Brain pericyte (primary cell): Measurements from ENCODE around the gene XPC.
"Not testable (repeated sequence)": the region's sequence is repeated elsewhere in the genome, so short reads cannot be mapped to it uniquely, and the experiment has no call there.

Experiments
- DNase-seq: peaks from one replicate; pipeline ENCODE4 v3.0.0-alpha.2; 2012; ENCODE audit warnings: low read depth, low spot score

XPC gene

GRCh38 chr3:14119651-14120050 lies 58.8 kb downstream of the XPC start:
- DNase-seq: no peak

- DNase-seq: peak; percentile 26
Measured at GRCh38 chr3:14118400-14119381, 59.7 kb downstream of the XPC start.

GRCh38 chr3:14117468-14118399 lies 60.7 kb downstream of the XPC start:
- DNase-seq: no peak

GRCh38 chr3:14113965-14114635 lies 64.3 kb downstream of the XPC start:
- no peak for DNase-seq

GRCh38 chr3:14110699-14111098 lies 67.7 kb downstream of the XPC start:
- DNase-seq: no peak

GRCh38 chr3:14109821-14110220 lies 68.6 kb downstream of the XPC start:
- not testable (repeated sequence) for DNase-seq

- DNase-seq: no peak
Measured at GRCh38 chr3:14097616-14098391, 80.6 kb downstream of the XPC start.

GRCh38 chr3:14096742-14097141 lies 81.7 kb downstream of the XPC start:
- DNase-seq: no peak
